SK-N-SH (cell line): ENCODE data around the gene CARM1. TPM values are rescaled to one million over a fixed set of nuclear protein-coding genes. Genes with fewer than 3 reads are reported as not detected.

ENCODE experiments used
- CTCF ChIA-PET: fragments of 300-600, 350-600 bp; formaldehyde crosslinking; extraction: SDS; loops from one replicate; lab custom pipeline; 2021; lab: Yijun Ruan, JAX
- POLR2A ChIA-PET: fragments of 350-600 bp; sonication (Branson Sonifier 250); formaldehyde crosslinking; extraction: SDS; loops from one replicate; lab custom pipeline; 2020; ENCODE audit warnings: antibody characterized with exemption, inconsistent platforms; lab: Yijun Ruan, JAX
- DNase-seq: peaks from one replicate; pipeline ENCODE4 v3.0.0; 2012
- H2AFZ ChIP-seq: fragments of 200-600 bp; sonication (generic); 2 replicates; pipeline ENCODE4 v1.8.1; 2016; ENCODE audit warnings: antibody characterized with exemption, mild to moderate bottlenecking, low read depth
- H3F3A ChIP-seq: fragments of 200-600 bp; sonication (generic); replicated peaks from 2 replicates; pipeline ENCODE3; 2016; ENCODE audit warnings: antibody characterized with exemption, mild to moderate bottlenecking; ENCODE audit not compliant: insufficient read depth
- H3K27ac ChIP-seq, 2 experiments: fragments of 200-500 bp in 1 of 2; fragments of 200-600 bp in 1 of 2; sonication (Bioruptor generic) in 1 of 2; sonication (generic), shearing (Covaris generic) in 1 of 2; 2 replicates each; pipeline versions ENCODE4 v1.5.1 to v1.6.1; 2014 to 2016; ENCODE audit warnings: low read depth in 2 of 2, inconsistent platforms in 1 of 2, low read length in 1 of 2, mild to moderate bottlenecking in 1 of 2, mixed read lengths in 1 of 2
- H3K27me3 ChIP-seq: fragments of 200-600 bp; sonication (generic), shearing (Covaris generic); 2 replicates; pipeline ENCODE4 v1.6.1; 2016; ENCODE audit warnings: mixed run types; ENCODE audit not compliant: insufficient read depth
- H3K36me3 ChIP-seq, 2 experiments: fragments of 200-500 bp in 1 of 2; fragments of 200-600 bp in 1 of 2; sonication (Bioruptor generic) in 1 of 2; sonication (generic) in 1 of 2; replicated peaks in 1 of 2; 2 replicates each; pipeline versions ENCODE3 to v1.5.1; 2014 to 2016; ENCODE audit warnings: low read length in 1 of 2, mild to moderate bottlenecking in 1 of 2; ENCODE audit not compliant: insufficient read depth in 2 of 2, control insufficient read depth in 1 of 2
- H3K4me1 ChIP-seq, 2 experiments: fragments of 200-500 bp in 1 of 2; fragments of 200-600 bp in 1 of 2; sonication (Bioruptor generic) in 1 of 2; sonication (generic), shearing (Covaris generic) in 1 of 2; 2 replicates each; pipeline versions ENCODE4 v1.5.1 to v1.6.1; 2014 to 2016; ENCODE audit warnings: low read depth in 1 of 2, low read length in 1 of 2, mixed run types in 1 of 2; ENCODE audit not compliant: insufficient read depth in 2 of 2, control insufficient read depth in 1 of 2
- H3K4me2 ChIP-seq: fragments of 200-600 bp; sonication (generic), shearing (Covaris generic); 2 replicates; pipeline ENCODE4 v1.6.1; 2017; ENCODE audit warnings: mixed run types
- H3K4me3 ChIP-seq, 2 experiments: fragments of 200-500 bp in 1 of 2; fragments of 200-600 bp in 1 of 2; sonication (Bioruptor generic) in 1 of 2; sonication (generic), shearing (Covaris generic) in 1 of 2; 2 replicates each; pipeline versions ENCODE4 v1.5.1 to v1.8.1; 2014 to 2016; ENCODE audit warnings: low read depth in 2 of 2, inconsistent platforms in 1 of 2, low read length in 1 of 2, mild to moderate bottlenecking in 1 of 2, mixed read lengths in 1 of 2, moderate library complexity in 1 of 2
- H3K79me2 ChIP-seq: fragments of 200-600 bp; sonication (generic); 2 replicates; pipeline ENCODE4 v1.8.1; 2017; ENCODE audit warnings: mild to moderate bottlenecking; ENCODE audit not compliant: insufficient read depth
- H3K9ac ChIP-seq: fragments of 200-600 bp; sonication (generic); 2 replicates; pipeline ENCODE4 v1.6.1; 2017; ENCODE audit warnings: mixed run types
- H3K9me2 ChIP-seq: fragments of 200-600 bp; sonication (generic); 2 replicates; pipeline ENCODE4 v1.6.1; 2017; ENCODE audit warnings: mixed run types
- H3K9me3 ChIP-seq: fragments of 200-600 bp; sonication (generic); 2 replicates; pipeline ENCODE4 v1.6.1; 2017; ENCODE audit warnings: mixed run types, mild to moderate bottlenecking, moderate library complexity
- H4K20me1 ChIP-seq: fragments of 200-600 bp; sonication (generic); 2 replicates; pipeline ENCODE4 v1.6.1; 2017; ENCODE audit warnings: mild to moderate bottlenecking, mixed run types; ENCODE audit not compliant: insufficient read depth
- CHD2 ChIP-seq: fragments of 150-350 bp; IDR thresholded peaks from 2 replicates; pipeline ENCODE4 v1.6.1; 2018; ENCODE audit warnings: low read length; ENCODE audit not compliant: partially characterized antibody
- ELF1 ChIP-seq: IDR thresholded peaks from 2 replicates; pipeline ENCODE4 v1.4.0; 2012
- EP300 ChIP-seq, 2 experiments: IDR thresholded peaks; 2 replicates each; pipeline versions ENCODE4 v1.4.0 to v1.6.1; 2012; ENCODE audit warnings: borderline replicate concordance in 1 of 2, low read depth in 1 of 2, low read length in 1 of 2
- MEF2A ChIP-seq: IDR thresholded peaks from 2 replicates; pipeline ENCODE4 v1.4.0; 2012; ENCODE audit warnings: low read depth, borderline replicate concordance
- POLR2AphosphoS5 ChIP-seq: IDR thresholded peaks from 2 replicates; pipeline ENCODE4 v1.6.1; 2012; ENCODE audit warnings: low read depth, low read length
- RCOR1 ChIP-seq: fragments of 150-350 bp; IDR thresholded peaks from 2 replicates; pipeline ENCODE4 v1.6.1; 2017; ENCODE audit warnings: antibody characterized with exemption, low read length
- RFX5 ChIP-seq: IDR thresholded peaks from 2 replicates; pipeline ENCODE4 v1.6.1; 2012; ENCODE audit warnings: mild to moderate bottlenecking, improper control_type of control experiment, low read length
- SIN3A ChIP-seq: IDR thresholded peaks from 2 replicates; pipeline ENCODE4 v1.6.1; 2012; ENCODE audit warnings: low read depth, mild to moderate bottlenecking, low read length, moderate library complexity, borderline replicate concordance
- SMC3 ChIP-seq: IDR thresholded peaks from 2 replicates; pipeline ENCODE4 v1.6.1; 2012; ENCODE audit warnings: low read depth, low read length, improper control_type of control experiment
- TAF1 ChIP-seq: IDR thresholded peaks from 2 replicates; pipeline ENCODE4 v1.6.1; 2012; ENCODE audit warnings: low read depth, mild to moderate bottlenecking, low read length, moderate library complexity, borderline replicate concordance
- TCF12 ChIP-seq: IDR thresholded peaks from 2 replicates; pipeline ENCODE4 v1.4.0; 2012
- TEAD4 ChIP-seq: IDR thresholded peaks from 2 replicates; pipeline ENCODE4 v1.4.0; 2012; ENCODE audit warnings: mild to moderate bottlenecking, borderline replicate concordance; ENCODE audit not compliant: insufficient read depth
- YY1 ChIP-seq: IDR thresholded peaks from 2 replicates; pipeline ENCODE4 v1.4.0; 2012; ENCODE audit warnings: low read depth, mild to moderate bottlenecking
- WGBS: methylation state at CpG from one replicate; pipeline ENCODE4 v1.1.6; 2017; ENCODE audit warnings: low lambda C conversion rate; 5-methylcytosine and 5-hydroxymethylcytosine counted together
- polyA plus RNA-seq, 3 experiments: library from polyadenylated mRNA; depleted of rRNA; stranded (reverse); fragments of >200 nt; gene quantifications; 2 replicates each; pipeline ENCODE4 v1.2.3, GENCODE V29; 2012
- TF ChIP-seq, protein P1 (sequence below): fragments of 150-350 bp; IDR thresholded peaks from 2 replicates; pipeline ENCODE4 v1.6.1; 2017; ENCODE audit warnings: antibody characterized with exemption, low read length, low read depth, borderline replicate concordance
- TF ChIP-seq, protein P2 (sequence below): IDR thresholded peaks from 2 replicates; pipeline ENCODE4 v1.6.1; 2012; ENCODE audit warnings: mild to moderate bottlenecking, low read depth, low read length, moderate library complexity
- TF ChIP-seq, protein P3 (sequence below): IDR thresholded peaks from 2 replicates; pipeline ENCODE4 v1.4.0; 2012; ENCODE audit warnings: low read depth, borderline replicate concordance
- TF ChIP-seq, protein P4 (sequence below): fragments of 150-350 bp; IDR thresholded peaks from 2 replicates; pipeline ENCODE4 v1.6.1; 2016; ENCODE audit warnings: mild to moderate bottlenecking, low read depth, low read length
- TF ChIP-seq, protein P5 (sequence below): IDR thresholded peaks from 2 replicates; pipeline ENCODE4; 2012
- TF ChIP-seq, protein P6 (sequence below): IDR thresholded peaks from 2 replicates; pipeline ENCODE4 v1.4.0; 2012; ENCODE audit warnings: low read depth, borderline replicate concordance

CARM1 gene
- polyA plus RNA-seq, 1 of the 3 experiments (the other 2 are of a cell fraction): 62.2 TPM

DNA sequence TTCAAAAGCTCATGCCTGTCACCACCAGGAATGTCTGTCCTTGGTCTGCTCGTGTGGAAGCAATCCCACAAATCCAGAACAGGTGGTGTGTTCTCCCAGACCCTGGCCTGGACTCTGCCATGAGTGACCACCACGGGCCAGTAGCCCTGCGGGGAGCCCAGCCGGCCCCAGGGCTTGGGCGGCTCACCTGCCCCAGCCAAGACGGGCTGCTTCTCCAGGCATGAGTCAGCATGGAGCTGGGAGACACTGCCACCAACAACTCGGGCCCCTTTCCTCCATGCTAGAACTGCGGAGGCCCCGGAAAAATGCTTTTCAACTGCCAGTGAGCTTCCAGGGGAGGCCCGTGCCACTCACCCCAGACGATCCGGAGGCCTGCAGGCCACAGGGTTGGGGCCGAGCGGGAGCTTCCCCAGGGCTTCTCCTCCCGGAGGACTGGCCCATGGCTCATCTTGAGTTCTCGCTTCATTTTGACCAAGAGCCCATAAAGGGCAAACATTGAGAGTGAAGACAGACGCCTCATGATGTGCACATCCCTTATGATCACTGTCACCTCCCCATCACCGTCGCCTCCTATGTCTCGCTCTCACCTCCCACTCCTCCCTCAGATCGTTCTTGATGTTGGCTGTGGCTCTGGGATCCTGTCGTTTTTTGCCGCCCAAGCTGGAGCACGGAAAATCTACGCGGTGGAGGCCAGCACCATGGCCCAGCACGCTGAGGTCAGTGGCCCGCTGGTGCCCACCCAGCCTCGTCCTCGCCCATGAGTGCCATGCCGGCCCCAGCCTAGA, 40.4 kb downstream of the CARM1 start:
- H4K20me1 ChIP-seq: peaks cover 7% of the 10 kb centered on the region; the same call in 1 of the 2 replicates
- H3K4me2 ChIP-seq: no peak overlapping the region
- DNase-seq: no peak
- H3K27ac ChIP-seq: no peak overlapping the region
- H3K9ac ChIP-seq: no peak overlapping the region
- 94% methylated on average over 26 of the region's 31 CpGs for WGBS
- peaks cover 4 to 17% of the 10 kb centered on the region in 2 experiments; a peak in 3 of 4 replicates for H3K4me1 ChIP-seq
- no peak overlapping the region for H3K4me3 ChIP-seq
- POLR2A ChIA-PET: no interaction called here
- H3F3A ChIP-seq: no peaks in the 10 kb centered on the region
- TF ChIP-seq RFX5 (no peak), SMC3 (no peak), ELF1 (no peak), TEAD4 (no peak), POLR2AphosphoS5 (no peak), TAF1 (no peak), RCOR1 (no peak), SIN3A (no peak), TCF12 (no peak), CHD2 (no peak), EP300 (IDR thresholded peaks at IDR 0.05; ENCODE audit: borderline replicate concordance in 1 of 2, low read depth in 1 of 2, low read length in 1 of 2) (no peak), YY1 (no peak), MEF2A (no peak)
- TF ChIP-seq, protein P1, sequence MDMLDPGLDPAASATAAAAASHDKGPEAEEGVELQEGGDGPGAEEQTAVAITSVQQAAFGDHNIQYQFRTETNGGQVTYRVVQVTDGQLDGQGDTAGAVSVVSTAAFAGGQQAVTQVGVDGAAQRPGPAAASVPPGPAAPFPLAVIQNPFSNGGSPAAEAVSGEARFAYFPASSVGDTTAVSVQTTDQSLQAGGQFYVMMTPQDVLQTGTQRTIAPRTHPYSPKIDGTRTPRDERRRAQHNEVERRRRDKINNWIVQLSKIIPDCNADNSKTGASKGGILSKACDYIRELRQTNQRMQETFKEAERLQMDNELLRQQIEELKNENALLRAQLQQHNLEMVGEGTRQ: no peak
- TF ChIP-seq, protein P2, sequence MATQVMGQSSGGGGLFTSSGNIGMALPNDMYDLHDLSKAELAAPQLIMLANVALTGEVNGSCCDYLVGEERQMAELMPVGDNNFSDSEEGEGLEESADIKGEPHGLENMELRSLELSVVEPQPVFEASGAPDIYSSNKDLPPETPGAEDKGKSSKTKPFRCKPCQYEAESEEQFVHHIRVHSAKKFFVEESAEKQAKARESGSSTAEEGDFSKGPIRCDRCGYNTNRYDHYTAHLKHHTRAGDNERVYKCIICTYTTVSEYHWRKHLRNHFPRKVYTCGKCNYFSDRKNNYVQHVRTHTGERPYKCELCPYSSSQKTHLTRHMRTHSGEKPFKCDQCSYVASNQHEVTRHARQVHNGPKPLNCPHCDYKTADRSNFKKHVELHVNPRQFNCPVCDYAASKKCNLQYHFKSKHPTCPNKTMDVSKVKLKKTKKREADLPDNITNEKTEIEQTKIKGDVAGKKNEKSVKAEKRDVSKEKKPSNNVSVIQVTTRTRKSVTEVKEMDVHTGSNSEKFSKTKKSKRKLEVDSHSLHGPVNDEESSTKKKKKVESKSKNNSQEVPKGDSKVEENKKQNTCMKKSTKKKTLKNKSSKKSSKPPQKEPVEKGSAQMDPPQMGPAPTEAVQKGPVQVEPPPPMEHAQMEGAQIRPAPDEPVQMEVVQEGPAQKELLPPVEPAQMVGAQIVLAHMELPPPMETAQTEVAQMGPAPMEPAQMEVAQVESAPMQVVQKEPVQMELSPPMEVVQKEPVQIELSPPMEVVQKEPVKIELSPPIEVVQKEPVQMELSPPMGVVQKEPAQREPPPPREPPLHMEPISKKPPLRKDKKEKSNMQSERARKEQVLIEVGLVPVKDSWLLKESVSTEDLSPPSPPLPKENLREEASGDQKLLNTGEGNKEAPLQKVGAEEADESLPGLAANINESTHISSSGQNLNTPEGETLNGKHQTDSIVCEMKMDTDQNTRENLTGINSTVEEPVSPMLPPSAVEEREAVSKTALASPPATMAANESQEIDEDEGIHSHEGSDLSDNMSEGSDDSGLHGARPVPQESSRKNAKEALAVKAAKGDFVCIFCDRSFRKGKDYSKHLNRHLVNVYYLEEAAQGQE: no peak
- TF ChIP-seq, protein P3, sequence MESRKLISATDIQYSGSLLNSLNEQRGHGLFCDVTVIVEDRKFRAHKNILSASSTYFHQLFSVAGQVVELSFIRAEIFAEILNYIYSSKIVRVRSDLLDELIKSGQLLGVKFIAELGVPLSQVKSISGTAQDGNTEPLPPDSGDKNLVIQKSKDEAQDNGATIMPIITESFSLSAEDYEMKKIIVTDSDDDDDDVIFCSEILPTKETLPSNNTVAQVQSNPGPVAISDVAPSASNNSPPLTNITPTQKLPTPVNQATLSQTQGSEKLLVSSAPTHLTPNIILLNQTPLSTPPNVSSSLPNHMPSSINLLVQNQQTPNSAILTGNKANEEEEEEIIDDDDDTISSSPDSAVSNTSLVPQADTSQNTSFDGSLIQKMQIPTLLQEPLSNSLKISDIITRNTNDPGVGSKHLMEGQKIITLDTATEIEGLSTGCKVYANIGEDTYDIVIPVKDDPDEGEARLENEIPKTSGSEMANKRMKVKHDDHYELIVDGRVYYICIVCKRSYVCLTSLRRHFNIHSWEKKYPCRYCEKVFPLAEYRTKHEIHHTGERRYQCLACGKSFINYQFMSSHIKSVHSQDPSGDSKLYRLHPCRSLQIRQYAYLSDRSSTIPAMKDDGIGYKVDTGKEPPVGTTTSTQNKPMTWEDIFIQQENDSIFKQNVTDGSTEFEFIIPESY: no peak
- TF ChIP-seq, protein P4, sequence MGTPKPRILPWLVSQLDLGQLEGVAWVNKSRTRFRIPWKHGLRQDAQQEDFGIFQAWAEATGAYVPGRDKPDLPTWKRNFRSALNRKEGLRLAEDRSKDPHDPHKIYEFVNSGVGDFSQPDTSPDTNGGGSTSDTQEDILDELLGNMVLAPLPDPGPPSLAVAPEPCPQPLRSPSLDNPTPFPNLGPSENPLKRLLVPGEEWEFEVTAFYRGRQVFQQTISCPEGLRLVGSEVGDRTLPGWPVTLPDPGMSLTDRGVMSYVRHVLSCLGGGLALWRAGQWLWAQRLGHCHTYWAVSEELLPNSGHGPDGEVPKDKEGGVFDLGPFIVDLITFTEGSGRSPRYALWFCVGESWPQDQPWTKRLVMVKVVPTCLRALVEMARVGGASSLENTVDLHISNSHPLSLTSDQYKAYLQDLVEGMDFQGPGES: no peak
- TF ChIP-seq, protein P5, sequence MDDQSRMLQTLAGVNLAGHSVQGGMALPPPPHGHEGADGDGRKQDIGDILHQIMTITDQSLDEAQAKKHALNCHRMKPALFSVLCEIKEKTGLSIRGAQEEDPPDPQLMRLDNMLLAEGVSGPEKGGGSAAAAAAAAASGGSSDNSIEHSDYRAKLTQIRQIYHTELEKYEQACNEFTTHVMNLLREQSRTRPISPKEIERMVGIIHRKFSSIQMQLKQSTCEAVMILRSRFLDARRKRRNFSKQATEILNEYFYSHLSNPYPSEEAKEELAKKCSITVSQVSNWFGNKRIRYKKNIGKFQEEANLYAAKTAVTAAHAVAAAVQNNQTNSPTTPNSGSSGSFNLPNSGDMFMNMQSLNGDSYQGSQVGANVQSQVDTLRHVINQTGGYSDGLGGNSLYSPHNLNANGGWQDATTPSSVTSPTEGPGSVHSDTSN: no peak
- TF ChIP-seq, protein P6, sequence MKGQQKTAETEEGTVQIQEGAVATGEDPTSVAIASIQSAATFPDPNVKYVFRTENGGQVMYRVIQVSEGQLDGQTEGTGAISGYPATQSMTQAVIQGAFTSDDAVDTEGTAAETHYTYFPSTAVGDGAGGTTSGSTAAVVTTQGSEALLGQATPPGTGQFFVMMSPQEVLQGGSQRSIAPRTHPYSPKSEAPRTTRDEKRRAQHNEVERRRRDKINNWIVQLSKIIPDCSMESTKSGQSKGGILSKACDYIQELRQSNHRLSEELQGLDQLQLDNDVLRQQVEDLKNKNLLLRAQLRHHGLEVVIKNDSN: no peak
- no peaks in the 10 kb centered on the region for H3K9me2 ChIP-seq
- no peak overlapping the region for H2AFZ ChIP-seq
- H3K9me3 ChIP-seq: no peaks in the 10 kb centered on the region
- H3K79me2 ChIP-seq: peaks cover 4% of the 10 kb centered on the region; the same call in 1 of the 2 replicates
- CTCF ChIA-PET: interaction anchor here (0.9 kb wide), 2 partner anchors 41 to 47 kb away, joined by 3 to 4 read pairs; no protein-coding TSS in a partner anchor
- H3K36me3 ChIP-seq: peaks cover 9 to 33% of the 10 kb centered on the region in 2 experiments
- no peaks in the 10 kb centered on the region for H3K27me3 ChIP-seq
